Tibial nerve (tissue), 4 donors: ENCODE measurements around the gene SPAG9. TPM values are rescaled to one million over a fixed set of nuclear protein-coding genes. Genes with fewer than 3 reads are reported as not detected.

Source experiments
- DNase-seq, 2 donors: peaks; one replicate each; pipeline ENCODE4 v3.0.0-alpha.2; 2019; ENCODE audit warnings: low spot score in 2 of 2
- H3K27ac ChIP-seq, 4 donors: fragments of 200-600 bp; sonication (generic) in 3 of 4; one replicate each; pipeline ENCODE4 v1.5.1; 2017 to 2019; ENCODE audit warnings: mild to moderate bottlenecking in 1 of 4
- H3K27me3 ChIP-seq, 2 donors: fragments of 200-600 bp; sonication (generic) in 1 of 2; one replicate each; pipeline versions ENCODE4 v1.5.1 to v1.6.0; 2017 to 2019
- H3K36me3 ChIP-seq, 3 donors: fragments of 200-600 bp; sonication (generic); one replicate each; pipeline ENCODE4 v1.5.1; 2018 to 2019
- H3K4me1 ChIP-seq, 4 donors: fragments of 200-600 bp; sonication (generic) in 3 of 4; one replicate each; pipeline ENCODE4 v1.5.1; 2017 to 2019
- H3K4me3 ChIP-seq, 4 donors: fragments of 200-600 bp; sonication (generic) in 3 of 4; one replicate each; pipeline ENCODE4 v1.5.1; 2017 to 2019; ENCODE audit warnings: mild to moderate bottlenecking in 1 of 4, moderate library complexity in 1 of 4
- H3K9me3 ChIP-seq, 4 donors: fragments of 200-600 bp; sonication (generic) in 3 of 4; one replicate each; pipeline ENCODE4 v1.5.1; 2017 to 2019
- EP300 ChIP-seq, 2 donors: sonication (generic); formaldehyde crosslinking; IDR thresholded peaks; one replicate each; pipeline ENCODE4 v1.6.1; 2017; ENCODE audit warnings: antibody characterized with exemption in 2 of 2, mild to moderate bottlenecking in 1 of 2
- POLR2A ChIP-seq, 2 donors: fragments of 450-650 bp; IDR thresholded peaks; one replicate each; pipeline ENCODE4 v1.6.1; 2017; ENCODE audit warnings: antibody characterized with exemption in 2 of 2, mild to moderate bottlenecking in 2 of 2, moderate library complexity in 2 of 2
- WGBS, 2 donors: methylation state at CpG; one replicate each; pipeline ENCODE4 v1.1.5; 2018; 5-methylcytosine and 5-hydroxymethylcytosine counted together
- total RNA-seq, 4 donors: library from RNA; depleted of rRNA; stranded (reverse); fragments of >200 nt; gene quantifications; one replicate each; pipeline ENCODE4 v1.1.0, GENCODE V29; 2016
- TF ChIP-seq, protein P1 (sequence below), 5 experiments: fragments of 200-600 bp in 3 of 5; fragments of 450-650 bp in 2 of 5; sonication (generic) in 3 of 5; IDR thresholded peaks; one replicate each; pipeline ENCODE4 v1.5.1; 2016 to 2019; ENCODE audit warnings: antibody characterized with exemption in 5 of 5, mild to moderate bottlenecking in 3 of 5, moderate library complexity in 2 of 5

SPAG9 gene
- total RNA-seq, 4 donors from 2014 or later: 145 to 199 (median 165) TPM

DNA sequence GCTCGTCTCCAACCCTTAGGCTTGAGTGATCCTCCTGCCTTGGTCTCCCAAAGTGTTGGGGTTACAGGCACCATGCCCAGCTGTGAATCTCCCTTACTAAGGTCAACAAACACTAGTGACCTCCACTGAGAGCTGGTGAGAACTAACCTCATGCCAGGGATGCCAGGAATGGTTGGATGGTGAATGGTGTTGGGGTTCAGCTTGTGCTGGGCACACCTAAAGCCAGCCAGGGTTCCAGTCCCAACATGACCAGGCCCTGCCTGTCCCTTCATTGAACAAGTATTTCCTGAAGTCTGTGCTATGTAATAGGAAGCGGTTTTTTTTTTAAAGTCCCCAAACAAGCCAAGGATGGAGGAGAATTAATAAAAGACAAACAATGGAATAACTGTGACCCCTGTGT lies 198.6 kb downstream of the SPAG9 start:
- H3K4me3 ChIP-seq: no peak overlapping the region
- no peak for DNase-seq
- peaks cover 0 to 30% (median 20%) of the 10 kb centered on the region in 4 donors for H3K4me1 ChIP-seq
- no peaks in the 10 kb centered on the region for H3K9me3 ChIP-seq
- TF ChIP-seq EP300 (IDR thresholded peaks at IDR 0.05) (no peak), POLR2A (IDR thresholded peaks at IDR 0.05) (no peak)
- TF ChIP-seq, protein P1, sequence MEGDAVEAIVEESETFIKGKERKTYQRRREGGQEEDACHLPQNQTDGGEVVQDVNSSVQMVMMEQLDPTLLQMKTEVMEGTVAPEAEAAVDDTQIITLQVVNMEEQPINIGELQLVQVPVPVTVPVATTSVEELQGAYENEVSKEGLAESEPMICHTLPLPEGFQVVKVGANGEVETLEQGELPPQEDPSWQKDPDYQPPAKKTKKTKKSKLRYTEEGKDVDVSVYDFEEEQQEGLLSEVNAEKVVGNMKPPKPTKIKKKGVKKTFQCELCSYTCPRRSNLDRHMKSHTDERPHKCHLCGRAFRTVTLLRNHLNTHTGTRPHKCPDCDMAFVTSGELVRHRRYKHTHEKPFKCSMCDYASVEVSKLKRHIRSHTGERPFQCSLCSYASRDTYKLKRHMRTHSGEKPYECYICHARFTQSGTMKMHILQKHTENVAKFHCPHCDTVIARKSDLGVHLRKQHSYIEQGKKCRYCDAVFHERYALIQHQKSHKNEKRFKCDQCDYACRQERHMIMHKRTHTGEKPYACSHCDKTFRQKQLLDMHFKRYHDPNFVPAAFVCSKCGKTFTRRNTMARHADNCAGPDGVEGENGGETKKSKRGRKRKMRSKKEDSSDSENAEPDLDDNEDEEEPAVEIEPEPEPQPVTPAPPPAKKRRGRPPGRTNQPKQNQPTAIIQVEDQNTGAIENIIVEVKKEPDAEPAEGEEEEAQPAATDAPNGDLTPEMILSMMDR (IDR thresholded peaks at IDR 0.05): no peak
- H3K36me3 ChIP-seq: no peaks in the 10 kb centered on the region
- 90 to 93% methylated on average over 2 of the region's 2 CpGs for WGBS, 2 donors
- H3K27me3 ChIP-seq: no peaks in the 10 kb centered on the region
- H3K27ac ChIP-seq: peak overlapping the region in 1 of 4 donors; percentile 37

- H3K9me3 ChIP-seq: no peaks in the 10 kb centered on the region
- H3K27me3 ChIP-seq: no peaks in the 10 kb centered on the region
- H3K36me3 ChIP-seq: no peaks in the 10 kb centered on the region
- 74 to 75% methylated on average over 12 to 16 of the region's 16 CpGs for WGBS, 2 donors
- TF ChIP-seq POLR2A (IDR thresholded peaks at IDR 0.05) (no peak), EP300 (IDR thresholded peaks at IDR 0.05) (no peak)
- TF ChIP-seq, protein P1 (IDR thresholded peaks at IDR 0.05): no peak
- no peak for DNase-seq
- peak overlapping the region in 3 of 4 donors; percentile 82 to 93 (median 86) for H3K27ac ChIP-seq
- peaks cover 0 to 41% (median 20%) of the 10 kb centered on the region in 4 donors for H3K4me1 ChIP-seq
- no peak overlapping the region for H3K4me3 ChIP-seq
Measured at GRCh38 chr17:50920891-50921586, 199.6 kb downstream of the SPAG9 start.

- TF ChIP-seq EP300 (IDR thresholded peaks at IDR 0.05) (no peak), POLR2A (IDR thresholded peaks at IDR 0.05) (no peak)
- TF ChIP-seq, protein P1 (IDR thresholded peaks at IDR 0.05): no peak
- Histone ChIP-seq H3K9me3 (no peaks in the 10 kb centered on the region), H3K4me1 (peaks cover 0 to 41% (median 20%) of the 10 kb centered on the region in 4 donors), H3K36me3 (no peaks in the 10 kb centered on the region), H3K4me3 (no peak overlapping the region), H3K27me3 (no peaks in the 10 kb centered on the region), H3K27ac (peak overlapping the region; percentile 65 to 93 (median 84))
- no peak for DNase-seq
- WGBS, 2 donors: 51 to 65% methylated on average over 8 of the region's 8 CpGs
Measured at GRCh38 chr17:50920041-50920410, 200.6 kb downstream of the SPAG9 start.

DNA sequence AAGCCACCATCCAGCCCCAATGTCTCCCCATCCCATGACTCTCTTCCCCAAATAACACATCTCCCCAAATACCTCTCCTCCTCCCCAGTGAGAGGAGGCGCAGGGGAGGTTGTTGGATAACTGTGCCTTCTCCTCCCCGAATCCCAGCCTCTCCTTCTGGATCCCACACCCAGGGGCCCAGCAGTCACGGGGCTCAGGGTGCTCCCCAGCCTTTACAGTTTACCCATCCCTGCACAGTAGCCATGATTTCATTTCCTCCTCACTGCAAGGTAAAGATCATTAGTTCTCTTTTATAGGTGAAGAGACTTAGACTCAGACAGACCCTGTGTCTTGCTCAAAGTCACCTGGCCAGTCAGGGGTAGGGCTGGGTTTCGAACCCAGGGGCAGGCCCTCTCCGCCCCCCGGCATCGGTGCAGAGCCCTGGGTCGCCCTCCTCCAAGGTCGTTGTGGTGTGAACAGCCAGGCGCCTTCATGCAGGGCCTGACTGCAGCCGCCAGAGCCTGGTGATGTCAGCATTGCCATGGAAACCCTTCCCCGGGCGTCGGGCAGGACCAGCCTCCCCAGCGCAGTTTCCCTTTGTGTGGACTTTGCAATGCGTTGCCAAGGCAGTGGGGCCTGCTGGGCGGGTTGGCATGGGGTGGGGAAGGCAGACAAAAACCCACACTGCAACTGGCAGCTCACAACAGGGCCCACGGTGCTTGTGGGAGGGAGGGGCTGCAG lies 201.2 kb downstream of the SPAG9 start:
- Histone ChIP-seq H3K4me1 (peaks cover 0 to 41% (median 20%) of the 10 kb centered on the region in 4 donors), H3K27me3 (no peaks in the 10 kb centered on the region), H3K36me3 (no peaks in the 10 kb centered on the region), H3K27ac (peak overlapping the region; percentile 65 to 93 (median 84)), H3K4me3 (no peak overlapping the region), H3K9me3 (no peaks in the 10 kb centered on the region)
- DNase-seq: peak; percentile 64 to 65
- WGBS, 2 donors: 19 to 39% methylated on average over 12 to 15 of the region's 18 CpGs
- TF ChIP-seq EP300 (IDR thresholded peaks at IDR 0.05) (peak; percentile 65 to 93), POLR2A (IDR thresholded peaks at IDR 0.05) (peak; percentile 18 to 63)
- TF ChIP-seq, protein P1 (IDR thresholded peaks at IDR 0.05): peak in 1 of 5 experiments; percentile 39

DNA sequence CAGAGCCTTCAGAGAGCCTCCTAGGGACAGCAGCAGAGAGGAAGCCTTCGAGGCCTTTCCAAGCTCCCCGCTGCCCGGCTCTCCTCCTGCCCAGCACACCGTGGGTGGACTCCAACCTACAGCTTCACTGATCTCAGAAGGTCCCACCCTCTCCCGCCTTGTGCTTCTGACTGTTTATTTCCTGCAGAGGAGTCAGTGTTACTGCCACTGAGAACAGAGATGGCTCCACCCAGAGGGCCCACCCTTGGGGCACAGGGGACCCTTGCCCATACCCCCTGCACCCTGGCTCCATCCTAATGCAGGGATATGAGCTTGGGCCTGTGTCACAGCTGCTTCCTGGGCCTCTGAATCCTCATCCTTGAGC lies 201.8 kb downstream of the SPAG9 start:
- DNase-seq: no peak
- 38 to 43% methylated on average over 5 of the region's 5 CpGs for WGBS, 2 donors
- H3K36me3 ChIP-seq: no peaks in the 10 kb centered on the region
- H3K27ac ChIP-seq: peak overlapping the region; percentile 65 to 93 (median 82)
- no peaks in the 10 kb centered on the region for H3K27me3 ChIP-seq
- no peak overlapping the region for H3K4me3 ChIP-seq
- peaks cover 0 to 41% (median 20%) of the 10 kb centered on the region in 4 donors for H3K4me1 ChIP-seq
- no peaks in the 10 kb centered on the region for H3K9me3 ChIP-seq
- TF ChIP-seq EP300 (IDR thresholded peaks at IDR 0.05): peak in 1 of 2 donors; percentile 70
- TF ChIP-seq POLR2A (IDR thresholded peaks at IDR 0.05): peak in 1 of 2 donors; percentile 37
- TF ChIP-seq, protein P1 (IDR thresholded peaks at IDR 0.05): no peak
